Muscle of arm (tissue), 14 donors: ENCODE data around the gene IDH1. TPM values are rescaled to one million over a fixed set of nuclear protein-coding genes. Genes with fewer than 3 reads are reported as not detected.
A peak's percentile ranks its signal among the peaks of the same experiment; 100 is the strongest.
"Not testable (repeated sequence)": the region's sequence is repeated elsewhere in the genome, so short reads cannot be mapped to it uniquely, and the experiment has no call there.

Experiments
- DNase-seq: peaks from one replicate; pipeline ENCODE4 v3.0.0-alpha.2; 2013
- long read RNA-seq, 11 donors: transcript quantifications; one replicate each; lab custom pipeline, GENCODE V29; 2026
- polyA plus RNA-seq, 12 donors: library from polyadenylated mRNA; unstranded; fragments of 120-200 nt; gene quantifications; one replicate each; pipeline ENCODE4 v1.2.1, GENCODE V29; 2013; ENCODE audit not compliant: insufficient read length in 12 of 12

IDH1 gene
- 10 to 100 TPM in 11 of 12 donors, not detected in 1; 32.4 to 60.7 (median 44.2) TPM for polyA plus RNA-seq
- long read RNA-seq, donor 1, transcript IDH1-201 (10 exons, 2,382 nt), result major isoform, 49 of 86 reads
- long read RNA-seq, donor 1, transcript IDH1-207 (4 exons, 1,614 nt), result minor isoform, 12 of 86 reads
- long read RNA-seq, donor 1, partial matches to known transcripts, result 20 of 86 reads
- long read RNA-seq, donor 1, other reads (novel, unspliced or antisense), result 0 of 86 reads
- long read RNA-seq, donor 2, transcript IDH1-201 (10 exons, 2,382 nt), result major isoform, 14 of 20 reads
- long read RNA-seq, donor 2, partial matches to known transcripts, result 0 of 20 reads
- long read RNA-seq, donor 2, other reads (novel, unspliced or antisense), result 0 of 20 reads
- long read RNA-seq, donor 3, partial matches to known transcripts, result 28 of 33 reads
- long read RNA-seq, donor 3, other reads (novel, unspliced or antisense), result 0 of 33 reads
- long read RNA-seq, donor 4, transcript IDH1-201 (10 exons, 2,382 nt), result major isoform, 8 of 9 reads
- long read RNA-seq, donor 4, partial matches to known transcripts, result 0 of 9 reads
- long read RNA-seq, donor 4, other reads (novel, unspliced or antisense), result 0 of 9 reads
- long read RNA-seq, donor 5, transcript IDH1-201 (10 exons, 2,382 nt), result major isoform, 10 of 11 reads
- long read RNA-seq, donor 5, partial matches to known transcripts, result 0 of 11 reads
- long read RNA-seq, donor 5, other reads (novel, unspliced or antisense), result 0 of 11 reads
- long read RNA-seq, donor 6, transcript IDH1-201 (10 exons, 2,382 nt), result major isoform, 10 of 10 reads
- long read RNA-seq, donor 6, partial matches to known transcripts, result 0 of 10 reads
- long read RNA-seq, donor 6, other reads (novel, unspliced or antisense), result 0 of 10 reads
- long read RNA-seq, donor 7, transcript IDH1-201 (10 exons, 2,382 nt), result major isoform, 7 of 12 reads
- long read RNA-seq, donor 7, partial matches to known transcripts, result 0 of 12 reads
- long read RNA-seq, donor 7, other reads (novel, unspliced or antisense), result 0 of 12 reads
- long read RNA-seq, donor 8, transcript IDH1-201 (10 exons, 2,382 nt), result major isoform, 11 of 17 reads
- long read RNA-seq, donor 8, partial matches to known transcripts, result 0 of 17 reads
- long read RNA-seq, donor 8, other reads (novel, unspliced or antisense), result 0 of 17 reads
- long read RNA-seq, donor 9, transcript IDH1-201 (10 exons, 2,382 nt), result major isoform, 6 of 6 reads
- long read RNA-seq, donor 9, partial matches to known transcripts, result 0 of 6 reads
- long read RNA-seq, donor 9, other reads (novel, unspliced or antisense), result 0 of 6 reads
- long read RNA-seq, donor 10, partial matches to known transcripts, result 0 of 4 reads
- long read RNA-seq, donor 10, other reads (novel, unspliced or antisense), result 0 of 4 reads
- long read RNA-seq, donor 11, transcript IDH1-201 (10 exons, 2,382 nt), result major isoform, 13 of 19 reads
- long read RNA-seq, donor 11, partial matches to known transcripts, result 0 of 19 reads
- long read RNA-seq, donor 11, other reads (novel, unspliced or antisense), result 0 of 19 reads

DNA sequence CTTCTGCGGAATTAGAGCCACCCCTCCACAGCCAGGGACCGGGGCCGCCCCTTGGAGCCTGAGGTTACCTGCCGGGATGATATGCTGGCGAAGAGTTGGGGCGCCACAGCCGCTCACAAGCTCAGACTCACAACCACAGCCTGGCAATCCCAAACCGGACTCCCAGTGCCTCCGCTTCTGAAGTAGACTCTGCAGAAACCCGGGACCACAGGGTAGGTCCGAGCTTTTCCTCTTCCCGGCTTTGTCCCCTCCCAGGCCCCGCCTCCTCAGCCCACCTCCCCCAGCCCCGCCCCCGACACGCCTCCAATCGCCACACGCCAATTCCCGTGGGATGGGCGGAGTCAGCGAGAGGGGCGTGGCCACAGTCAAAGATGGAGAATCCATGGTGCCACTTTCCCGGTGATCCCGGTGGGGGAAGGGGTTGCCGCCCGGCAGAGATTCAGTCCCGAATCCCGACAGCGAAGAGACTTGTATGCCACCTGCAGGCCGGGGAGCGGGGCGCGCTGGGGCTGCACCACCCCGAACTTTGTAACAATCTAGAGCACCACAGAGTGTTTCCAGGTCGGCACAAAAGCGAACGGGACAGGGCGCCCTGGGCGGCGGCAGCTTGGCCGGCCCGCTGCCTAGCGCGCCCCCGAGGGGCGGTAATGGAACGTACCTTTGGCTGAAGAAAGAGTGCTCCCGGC lies at the start of gene IDH1:
Gene IDH1 (minus strand): TSS at position 201 of the 686 bp plus-strand sequence. CDS start 3,520 bp downstream, outside the sequence.
- peak; percentile 96 for DNase-seq

DNA sequence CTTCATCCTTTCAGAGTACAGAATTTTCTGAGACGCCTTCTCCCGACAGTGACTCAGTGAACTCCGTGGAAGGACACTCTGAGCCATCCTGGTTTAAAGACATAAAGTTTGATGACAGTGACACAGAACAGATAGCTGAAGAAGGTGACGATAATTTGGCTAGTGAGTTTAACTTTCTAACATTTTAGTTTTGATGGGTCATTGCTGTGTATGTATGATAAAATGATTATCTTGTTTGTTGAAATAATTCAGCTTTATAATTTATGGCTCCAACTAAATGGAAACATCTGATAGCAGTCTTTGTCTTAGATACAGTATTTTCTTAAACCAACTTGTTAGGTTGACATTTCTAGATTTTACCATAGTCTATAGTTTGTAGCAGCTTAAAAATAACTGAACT lies 49.3 kb upstream of the IDH1 start:
- DNase-seq, result no peak

DNA sequence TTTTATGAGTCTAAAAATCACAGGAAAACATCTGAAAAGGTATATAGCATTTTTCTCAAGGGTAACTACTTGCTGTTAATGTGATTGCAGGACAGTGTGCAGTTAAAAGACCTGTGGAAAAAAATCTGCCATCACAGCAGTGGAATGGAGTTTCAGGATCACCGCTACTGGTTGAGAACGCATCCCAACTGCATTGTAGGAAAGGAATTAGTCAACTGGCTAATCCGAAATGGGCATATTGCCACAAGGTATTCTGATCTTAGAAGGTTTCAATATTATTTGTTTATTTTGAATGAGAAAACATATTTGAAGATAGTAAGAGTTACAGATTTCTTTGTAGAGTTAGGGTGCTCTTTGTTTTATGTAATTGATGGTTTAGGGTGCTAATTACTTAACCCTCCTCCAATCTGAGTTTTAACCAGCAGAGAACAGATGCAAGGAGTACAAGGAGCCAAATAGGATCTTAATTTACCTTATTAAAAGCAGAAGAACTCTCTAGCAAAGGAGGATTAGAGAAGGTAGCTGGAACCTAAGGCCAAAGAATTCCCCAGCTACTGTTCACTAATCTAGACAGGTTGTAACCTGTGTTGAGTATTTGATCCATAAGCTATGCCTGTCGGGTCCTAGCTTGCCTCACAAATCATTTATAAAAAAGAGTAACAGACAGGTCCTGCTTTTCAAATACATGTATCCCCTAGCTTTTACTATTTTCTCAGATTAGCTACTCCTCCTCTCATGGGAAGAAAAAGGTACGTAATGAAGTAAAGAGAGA lies 46.2 kb upstream of the IDH1 start:
- no peak for DNase-seq

DNA sequence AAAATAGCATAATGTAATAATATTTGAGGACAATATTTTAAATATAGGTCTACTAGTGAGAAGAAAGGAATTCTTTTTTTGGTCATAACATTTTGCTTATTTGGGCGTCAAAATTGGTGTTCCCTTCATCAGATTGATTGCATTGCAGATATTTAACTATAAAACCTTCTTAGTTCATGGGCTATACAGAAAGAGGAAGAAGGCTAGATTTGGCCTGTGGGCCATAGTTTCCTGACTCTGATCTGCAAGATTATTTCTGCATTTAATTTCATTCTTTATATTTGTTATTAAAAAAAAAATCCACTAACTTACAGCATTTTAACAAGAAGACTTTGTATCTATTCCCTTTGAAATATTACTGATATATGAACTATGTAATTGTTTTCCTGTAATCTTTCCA lies 43.1 kb upstream of the IDH1 start:
- no peak for DNase-seq

DNA sequence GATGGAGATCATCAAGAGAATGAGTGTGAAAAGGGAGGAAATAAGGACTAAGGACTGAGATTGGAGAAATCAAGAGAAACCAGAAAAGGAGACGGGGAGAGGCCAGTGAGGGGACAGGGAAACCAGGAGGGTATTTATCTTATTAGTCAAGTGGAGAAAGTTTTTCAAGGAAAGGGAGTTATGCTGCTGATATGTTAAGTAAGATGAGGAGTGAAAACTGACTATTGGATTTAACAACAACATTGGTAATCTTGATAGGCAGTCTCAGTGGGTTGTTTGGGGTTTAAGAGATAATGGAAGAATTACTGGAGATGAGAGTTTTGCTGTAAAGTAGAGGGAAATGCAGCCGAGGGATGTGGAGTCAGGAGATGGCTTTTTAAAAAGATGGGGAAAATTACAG lies 41.7 kb upstream of the IDH1 start:
- no peak for DNase-seq

DNA sequence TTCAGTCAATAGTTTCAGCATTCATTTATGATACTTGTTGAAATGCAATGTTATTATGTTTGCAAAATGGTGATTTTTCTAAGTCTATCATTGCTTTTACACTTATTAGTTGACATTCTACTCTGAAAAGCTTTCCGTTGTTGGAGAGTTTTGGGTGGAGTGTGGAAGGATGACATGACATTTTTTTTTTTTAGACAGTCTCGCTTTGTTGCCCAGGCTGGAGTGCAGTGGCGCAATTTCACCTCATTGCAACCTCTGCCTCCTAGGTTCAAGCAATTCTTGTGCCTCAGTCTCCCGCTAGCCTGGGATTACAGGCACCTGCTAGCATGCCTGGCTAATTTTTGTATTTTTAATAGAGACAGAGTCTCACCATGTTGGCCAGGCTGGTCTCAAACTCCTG lies 41.0 kb upstream of the IDH1 start:
- DNase-seq, result no peak

DNA sequence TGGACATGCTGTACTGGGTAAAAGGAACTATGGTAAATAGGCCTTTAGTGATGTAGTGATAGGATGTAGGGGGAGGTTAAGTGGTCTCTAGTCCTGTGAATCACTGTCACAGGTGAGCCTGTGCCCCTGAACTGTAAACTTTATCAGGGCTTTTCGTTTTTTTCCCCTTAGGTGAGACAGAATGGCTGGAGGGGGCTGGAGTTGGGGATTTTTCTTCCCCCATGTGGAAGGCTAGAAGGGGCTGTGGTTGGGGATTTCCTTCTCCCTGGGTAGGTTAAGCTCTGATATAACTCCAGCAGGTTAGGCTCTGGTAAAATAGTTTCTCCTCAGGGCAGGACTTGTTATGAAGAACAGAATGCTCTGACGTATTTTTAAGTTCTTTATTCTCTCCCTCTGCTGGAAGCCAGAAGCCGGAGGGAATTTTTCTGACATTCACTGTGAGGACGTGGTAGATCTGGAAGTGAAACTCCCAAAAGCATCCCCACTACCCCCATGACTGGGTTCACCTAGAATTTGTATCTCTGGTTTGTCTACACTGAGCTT lies 39.7 kb upstream of the IDH1 start:
- DNase-seq, result no peak

DNA sequence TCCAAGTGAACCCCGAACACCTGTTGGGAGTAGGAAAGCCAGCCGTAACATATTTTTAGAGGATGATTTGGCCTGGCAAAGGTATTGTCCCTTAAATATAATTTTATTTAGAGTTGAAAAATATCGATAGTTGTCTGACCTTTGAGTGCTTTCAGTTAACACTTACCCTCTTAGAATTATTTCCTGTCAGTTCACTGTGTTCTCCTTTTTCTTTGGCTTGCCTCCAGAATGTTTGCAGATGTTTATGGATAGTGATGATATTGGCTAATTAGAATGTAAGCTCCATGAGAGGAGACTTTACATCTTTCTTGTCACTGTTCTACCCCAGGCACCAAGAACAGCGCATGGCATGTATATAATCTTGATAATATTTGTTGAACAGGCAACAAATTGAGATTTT lies 31.0 kb upstream of the IDH1 start:
- DNase-seq, result no peak

DNA sequence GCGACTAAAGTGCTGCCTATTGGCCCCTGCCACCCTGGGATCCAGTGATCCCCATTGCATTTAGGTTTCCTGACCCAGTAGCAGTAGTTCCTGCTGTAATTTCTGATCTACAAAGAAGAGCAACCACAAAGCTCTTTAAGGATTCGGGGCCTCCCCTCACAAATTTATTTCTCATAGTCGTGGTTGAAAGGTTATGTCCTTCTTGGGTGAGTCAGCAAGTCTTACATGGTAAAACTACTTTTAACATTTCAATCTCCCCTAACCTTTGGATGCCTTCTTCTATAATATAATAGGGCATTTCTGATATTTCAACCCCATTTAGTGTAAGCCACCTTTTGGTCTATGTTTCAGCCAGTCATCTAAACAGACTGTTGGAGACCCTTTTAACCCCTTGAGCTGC lies 26.1 kb upstream of the IDH1 start:
- no peak for DNase-seq

DNA sequence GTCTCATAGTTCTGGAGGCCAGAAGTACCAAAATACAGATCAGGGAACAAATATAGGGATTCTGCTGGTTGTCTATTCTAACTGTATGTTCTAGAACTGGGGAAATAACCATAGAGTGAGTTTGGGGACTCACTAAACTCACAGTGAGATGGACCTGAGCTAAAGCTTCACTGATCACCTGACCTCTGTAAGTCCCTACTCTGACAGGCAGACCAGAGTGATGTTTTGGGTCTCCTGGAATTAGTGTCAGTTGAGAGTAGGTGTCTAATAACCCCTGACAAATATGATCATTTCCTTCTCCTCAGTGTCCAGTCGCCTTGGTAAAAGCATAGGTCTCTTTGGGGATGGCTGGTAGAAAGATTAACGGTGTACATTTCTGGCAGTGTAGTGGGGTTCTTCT lies 25.4 kb upstream of the IDH1 start:
- no peak for DNase-seq

DNA sequence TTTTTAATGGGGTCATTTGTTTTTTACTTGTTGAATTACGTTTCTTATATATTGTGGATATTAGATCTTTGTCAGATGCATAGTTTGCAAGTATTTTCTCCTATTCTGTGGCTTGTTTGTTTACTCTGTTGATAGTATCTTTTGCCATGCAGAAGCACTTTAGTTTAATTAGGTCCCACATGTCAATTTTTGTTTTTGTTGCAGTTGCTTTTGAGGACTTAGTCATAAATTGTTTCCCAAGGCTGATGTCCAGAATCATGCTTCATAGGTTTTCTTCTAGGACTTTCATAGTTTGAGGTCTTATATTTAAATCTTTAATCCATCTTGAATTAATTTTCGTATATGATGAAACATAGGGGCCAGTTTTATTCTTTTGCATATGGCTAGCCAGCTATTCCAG lies 24.4 kb upstream of the IDH1 start:
- DNase-seq, result no peak

DNA sequence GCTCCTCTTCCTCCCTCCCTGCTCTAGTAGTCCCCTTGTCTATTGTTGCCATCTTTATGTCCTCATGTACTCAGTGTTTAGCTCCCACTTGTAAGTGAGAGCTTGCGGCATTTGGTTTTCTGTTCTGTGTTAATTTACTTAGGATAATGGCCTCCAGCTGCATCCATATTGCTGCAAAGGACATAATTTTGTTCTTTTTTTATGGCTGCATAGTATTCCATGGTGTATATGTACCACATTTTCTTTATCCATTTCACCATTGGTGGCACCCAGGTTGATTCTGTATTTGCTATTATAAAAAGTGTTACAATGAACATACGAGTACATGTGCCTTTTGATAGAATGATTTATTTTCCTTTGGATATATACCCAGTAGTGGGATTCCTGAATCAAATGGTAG lies 23.7 kb upstream of the IDH1 start:
- DNase-seq, result no peak

DNA sequence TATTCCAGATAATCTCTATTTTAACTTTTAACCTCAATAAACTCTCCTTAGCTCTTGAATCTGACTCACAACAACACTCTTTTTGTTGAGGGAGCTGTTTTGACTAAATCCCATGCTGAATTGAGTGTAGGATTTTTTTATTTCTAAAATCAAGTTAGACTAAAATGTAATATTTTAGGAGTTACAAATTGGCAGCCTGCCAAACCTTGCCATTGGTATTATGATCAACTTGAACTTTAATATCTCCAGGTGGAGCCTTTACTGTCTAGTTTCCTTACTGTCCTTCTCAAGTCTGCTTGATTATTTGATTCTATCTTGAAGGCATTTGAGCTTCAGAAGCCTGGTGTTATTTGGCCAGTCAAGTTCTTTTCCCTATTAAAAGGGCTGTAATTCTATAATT lies 19.9 kb upstream of the IDH1 start:
- DNase-seq, result no peak

DNA sequence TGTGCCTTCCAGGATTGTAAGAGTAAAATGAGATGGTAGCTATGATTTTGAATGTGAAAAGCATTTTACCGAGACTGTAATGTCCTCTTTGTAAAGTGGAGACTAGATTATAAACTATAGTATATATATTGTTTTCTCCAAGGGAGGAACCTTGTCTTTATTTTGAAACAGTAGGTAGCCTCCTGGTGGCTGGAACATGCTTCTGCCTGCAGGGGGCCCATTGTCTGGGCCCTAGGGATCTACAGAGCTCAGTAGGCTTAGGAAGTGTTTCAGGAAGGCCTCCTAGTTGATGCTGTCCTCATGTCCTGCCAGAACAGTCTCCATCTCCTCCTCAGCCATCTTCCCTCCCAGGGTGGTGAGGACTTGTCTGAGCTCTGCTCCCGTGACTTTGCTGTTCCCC lies 14.2 kb upstream of the IDH1 start:
- DNase-seq, result no peak

DNA sequence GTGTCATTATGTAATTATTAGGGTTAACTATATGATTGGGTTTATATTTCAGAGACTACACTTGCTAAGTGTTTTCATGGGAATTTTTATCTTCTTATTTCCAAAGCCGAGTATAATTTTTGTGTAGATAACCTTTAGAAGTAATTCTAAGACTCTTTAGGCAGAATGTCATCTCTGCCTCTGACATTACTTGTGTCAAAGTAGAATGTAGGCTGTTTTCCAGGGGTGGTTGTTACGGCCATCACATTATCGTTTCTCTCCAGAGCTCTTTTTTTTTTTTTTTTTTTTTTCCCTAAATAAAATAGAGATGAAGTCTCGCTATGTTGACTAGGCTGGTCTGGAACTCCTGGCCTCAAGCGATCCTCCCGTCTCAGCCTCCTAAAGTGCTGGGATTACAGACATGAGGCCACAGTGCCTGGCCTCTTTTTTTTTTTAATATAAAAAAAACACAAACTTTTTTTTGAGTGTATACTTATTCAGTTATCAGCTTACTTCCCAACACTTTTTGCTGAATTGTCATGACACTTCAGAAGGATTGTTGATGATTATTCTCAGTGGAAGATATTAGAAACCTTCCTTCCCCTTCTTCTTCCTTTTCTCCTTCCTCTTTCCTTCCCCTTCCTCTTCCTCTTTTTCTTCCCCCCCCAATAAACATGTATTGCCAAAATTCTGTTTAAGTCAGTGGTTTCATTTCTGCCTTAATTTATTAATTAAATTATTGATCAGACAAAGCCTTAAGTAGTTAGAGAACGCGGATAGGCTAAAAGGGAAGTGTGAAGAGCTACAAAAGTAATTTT lies 13.5 kb upstream of the IDH1 start:
- no peak for DNase-seq

DNA sequence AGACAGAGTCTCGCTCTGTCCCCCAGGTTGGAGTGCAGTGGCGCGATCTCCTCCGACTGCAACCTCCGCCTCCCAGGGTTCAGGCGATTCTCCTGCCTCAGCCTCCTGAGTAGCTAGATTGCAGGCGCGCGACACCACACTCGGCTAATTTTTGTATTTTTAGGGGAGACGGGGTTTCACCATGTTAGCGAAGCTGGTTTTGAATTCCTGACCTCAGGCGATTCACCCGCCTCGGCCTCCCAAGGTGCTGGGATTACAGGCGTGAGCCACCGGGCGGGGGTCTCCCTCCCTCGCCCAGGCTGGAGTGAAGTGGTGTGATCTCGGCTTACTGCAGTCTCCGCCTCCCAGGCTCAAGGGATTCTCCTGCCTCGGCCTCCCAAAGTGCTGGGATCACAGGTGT lies 12.7 kb upstream of the IDH1 start:
- not testable (repeated sequence) for DNase-seq

DNA sequence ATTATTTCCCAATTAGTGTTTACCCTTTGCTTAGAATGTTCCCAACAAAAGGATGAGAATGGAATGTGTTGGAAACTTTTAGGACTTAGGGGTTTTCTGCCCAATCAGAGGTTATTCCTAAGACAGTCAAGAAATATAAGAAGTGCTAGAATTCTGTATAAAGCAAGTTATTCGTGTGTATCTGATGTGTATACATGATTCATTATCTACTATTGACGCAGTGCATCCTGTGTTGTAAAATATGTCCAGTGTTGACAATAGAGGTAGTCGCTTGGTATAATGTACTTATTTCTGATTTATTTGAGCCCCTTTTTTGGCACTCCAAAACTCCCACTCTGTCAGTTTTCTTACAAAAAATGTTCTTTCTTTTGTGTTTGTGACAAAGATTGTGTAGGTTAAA lies 12.1 kb upstream of the IDH1 start:
- DNase-seq, result no peak

DNA sequence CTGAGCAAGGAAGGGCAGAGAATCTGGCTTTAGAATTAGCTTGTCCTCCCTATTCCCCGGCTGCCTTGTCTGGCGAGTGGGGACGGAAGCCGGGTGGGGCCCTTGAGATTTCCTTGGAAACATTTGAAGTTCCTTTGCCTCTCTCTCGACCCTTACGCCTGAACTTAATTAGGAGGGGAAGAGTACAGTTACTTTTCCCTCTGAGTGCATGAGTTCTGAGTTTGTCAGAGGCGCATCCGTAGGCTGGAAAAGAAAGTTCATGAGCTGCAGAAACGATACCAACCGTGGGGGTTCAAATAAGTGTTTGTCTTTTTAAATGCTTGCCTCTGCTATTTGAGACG lies 11.7 kb upstream of the IDH1 start:
- no peak for DNase-seq
